ENCODE data around the gene ING3.

The ING3 gene

GRCh38 chr7:121026577-121027111 is 76.1 kb downstream of the ING3 start:
- DNase-seq (ENCODE audit: insufficient read length, low spot score) (no peak), FAIRE-seq (no peak)
- TF ChIP-seq, protein P1, sequence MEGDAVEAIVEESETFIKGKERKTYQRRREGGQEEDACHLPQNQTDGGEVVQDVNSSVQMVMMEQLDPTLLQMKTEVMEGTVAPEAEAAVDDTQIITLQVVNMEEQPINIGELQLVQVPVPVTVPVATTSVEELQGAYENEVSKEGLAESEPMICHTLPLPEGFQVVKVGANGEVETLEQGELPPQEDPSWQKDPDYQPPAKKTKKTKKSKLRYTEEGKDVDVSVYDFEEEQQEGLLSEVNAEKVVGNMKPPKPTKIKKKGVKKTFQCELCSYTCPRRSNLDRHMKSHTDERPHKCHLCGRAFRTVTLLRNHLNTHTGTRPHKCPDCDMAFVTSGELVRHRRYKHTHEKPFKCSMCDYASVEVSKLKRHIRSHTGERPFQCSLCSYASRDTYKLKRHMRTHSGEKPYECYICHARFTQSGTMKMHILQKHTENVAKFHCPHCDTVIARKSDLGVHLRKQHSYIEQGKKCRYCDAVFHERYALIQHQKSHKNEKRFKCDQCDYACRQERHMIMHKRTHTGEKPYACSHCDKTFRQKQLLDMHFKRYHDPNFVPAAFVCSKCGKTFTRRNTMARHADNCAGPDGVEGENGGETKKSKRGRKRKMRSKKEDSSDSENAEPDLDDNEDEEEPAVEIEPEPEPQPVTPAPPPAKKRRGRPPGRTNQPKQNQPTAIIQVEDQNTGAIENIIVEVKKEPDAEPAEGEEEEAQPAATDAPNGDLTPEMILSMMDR (IDR thresholded peaks at IDR 0.05; ENCODE audit: insufficient read depth, missing control alignments) = no peak

Measured in D721Med (cell line).